ENCODE measurements around the gene ADGRG1.
"Not testable (repeated sequence)": the region's sequence is repeated elsewhere in the genome, so short reads cannot be mapped to it uniquely, and the experiment has no call there.

Gene ADGRG1

DNA sequence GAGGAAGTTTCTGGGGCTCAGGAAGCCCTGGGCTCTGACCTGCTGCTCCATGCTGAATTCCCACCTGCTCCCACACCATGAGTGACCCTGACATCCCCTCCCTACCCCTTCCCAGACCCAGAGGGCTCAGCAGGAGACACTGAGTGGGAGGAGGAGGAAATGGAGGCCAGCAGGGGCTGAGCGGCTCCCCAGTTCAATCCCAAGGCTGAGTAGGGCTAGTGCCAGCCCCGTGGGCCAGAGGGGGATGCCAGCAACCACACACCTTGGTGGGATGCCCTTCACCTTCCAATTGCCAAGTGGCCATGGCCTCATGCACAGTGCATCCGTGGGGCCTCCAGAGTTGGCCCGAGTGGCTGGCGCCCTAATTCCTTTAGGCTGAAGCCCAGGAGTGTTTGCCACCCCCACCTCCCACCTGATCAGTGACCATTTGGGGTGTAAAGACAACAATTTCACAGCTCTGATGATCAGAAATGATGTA lies 38.7 kb downstream of the ADGRG1 start:
- Mint-ChIP-seq H3K4me3 (no peak overlapping the region), H3K27ac (ENCODE audit: low read depth) (no peak overlapping the region), H3K27me3 (no peaks in the 10 kb centered on the region), H3K36me3 (ENCODE audit: insufficient read depth) (peaks cover 13% of the 10 kb centered on the region), H3K4me1 (peaks cover 11% of the 10 kb centered on the region), H3K9me3 (no peaks in the 10 kb centered on the region)
- DNase-seq (ENCODE audit: low spot score in 2 of 2) (no peak), ATAC-seq (replicated peaks; ENCODE audit: extremely low read depth, poor library complexity, severe bottlenecking) (no peak)

DNA sequence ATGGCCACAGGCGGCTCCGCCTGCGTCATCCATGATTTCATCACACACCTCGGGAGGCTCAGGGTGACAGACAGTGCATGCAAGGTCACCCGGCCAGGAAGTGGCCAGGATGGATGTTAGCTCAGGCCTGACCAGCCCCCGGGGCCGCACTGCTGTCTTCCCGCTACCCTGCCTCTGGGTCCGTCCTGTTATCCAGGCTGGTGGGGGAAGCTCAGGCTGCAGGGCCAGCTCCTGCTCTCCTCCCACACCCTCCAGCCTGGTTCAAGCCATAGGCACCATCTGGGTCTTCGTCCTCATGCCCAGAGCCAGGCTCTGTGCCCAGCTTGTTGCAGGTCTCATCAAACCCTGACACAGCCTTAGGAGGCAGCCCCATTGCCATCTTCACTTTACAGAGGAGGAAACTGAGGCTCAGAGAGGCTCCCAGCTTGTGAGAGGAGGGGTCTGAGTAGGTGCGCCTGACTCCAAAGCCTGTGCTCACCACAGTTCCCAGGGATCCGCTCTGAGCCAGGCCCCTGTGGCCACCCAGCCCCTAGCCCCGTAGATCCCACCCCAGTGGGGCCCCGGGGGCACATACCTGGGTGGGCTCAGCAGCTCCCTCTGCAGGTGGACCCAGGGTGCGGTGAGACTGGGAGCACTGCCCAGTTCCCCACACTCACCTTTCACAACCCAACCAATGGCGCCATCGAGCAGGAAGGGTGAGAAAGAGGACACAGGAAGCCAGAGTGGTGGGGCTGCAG lies 39.3 kb downstream of the ADGRG1 start:
- peaks cover 11% of the 10 kb centered on the region for H3K4me1 Mint-ChIP-seq
- no peak overlapping the region for H3K27ac Mint-ChIP-seq (ENCODE audit: low read depth)
- peak; percentile 49 for ATAC-seq (replicated peaks; ENCODE audit: extremely low read depth, poor library complexity, severe bottlenecking)
- H3K36me3 Mint-ChIP-seq (ENCODE audit: insufficient read depth) = peaks cover 7% of the 10 kb centered on the region
- DNase-seq (ENCODE audit: low spot score in 2 of 2) = no peak
- no peak overlapping the region for H3K4me3 Mint-ChIP-seq
- H3K27me3 Mint-ChIP-seq = no peaks in the 10 kb centered on the region
- no peaks in the 10 kb centered on the region for H3K9me3 Mint-ChIP-seq

GRCh38 chr16:57668263-57668571 lies 39.8 kb downstream of the ADGRG1 start, which contains the start of gene ADGRG3:
TSS of gene ADGRG3 (plus strand) at chr16:57668306. CDS start at chr16:57668348, 42 bp downstream.
- no peak for ATAC-seq (replicated peaks; ENCODE audit: extremely low read depth, poor library complexity, severe bottlenecking)
- Mint-ChIP-seq H3K9me3 (no peaks in the 10 kb centered on the region), H3K4me1 (peaks cover 11% of the 10 kb centered on the region), H3K36me3 (ENCODE audit: insufficient read depth) (peaks cover 9% of the 10 kb centered on the region), H3K27ac (ENCODE audit: low read depth) (peak within 1 kb of the TSS; percentile 75), H3K27me3 (no peaks in the 10 kb centered on the region), H3K4me3 (no peak within 1 kb of the TSS)
- DNase-seq (ENCODE audit: low spot score in 2 of 2) = no peak

DNA sequence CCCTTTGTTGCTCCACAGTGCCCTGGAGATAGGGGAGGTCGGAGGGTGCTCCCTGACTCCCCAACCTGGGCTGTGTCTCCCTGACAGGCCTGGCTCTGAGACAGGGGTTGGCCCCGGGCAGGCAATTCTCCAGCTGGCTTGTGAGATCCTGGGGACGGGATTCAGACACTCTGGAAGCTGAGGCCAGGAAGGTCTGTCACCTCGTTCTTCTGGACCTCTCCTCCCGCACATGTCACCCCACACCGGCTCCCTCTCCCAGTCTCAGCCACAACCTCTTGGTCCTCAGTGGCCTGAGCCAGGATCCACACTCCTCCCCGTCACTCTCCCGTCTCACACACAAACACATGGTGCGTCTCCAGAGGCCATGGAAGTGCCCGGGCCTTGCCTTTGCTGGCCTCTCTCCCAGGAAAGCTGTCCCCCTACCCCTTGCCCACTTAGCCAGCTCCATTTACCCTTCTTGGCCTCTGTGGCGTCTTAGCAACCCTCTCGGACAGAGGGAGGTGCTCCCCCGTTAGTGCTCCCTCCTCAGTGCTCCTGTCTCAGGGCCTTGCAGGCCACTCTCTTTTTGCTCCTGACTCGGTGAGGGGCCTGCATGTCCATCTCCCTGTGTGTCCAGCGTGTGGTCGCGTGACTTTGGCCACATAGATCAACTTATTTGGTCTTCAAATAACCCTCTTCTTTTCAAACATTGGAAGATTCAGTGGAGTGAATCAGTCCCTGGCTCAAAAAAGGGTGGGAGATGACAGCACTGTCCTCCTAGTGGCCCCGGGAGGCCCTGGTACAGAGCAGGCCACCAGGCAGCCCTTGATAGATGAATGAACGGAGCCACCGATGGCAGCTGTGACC lies 40.4 kb downstream of the ADGRG1 start:
- Mint-ChIP-seq H3K4me3 (no peak overlapping the region), H3K27ac (ENCODE audit: low read depth) (peak overlapping the region; percentile 75), H3K9me3 (no peaks in the 10 kb centered on the region), H3K4me1 (peaks cover 11% of the 10 kb centered on the region), H3K36me3 (ENCODE audit: insufficient read depth) (peaks cover 9% of the 10 kb centered on the region), H3K27me3 (no peaks in the 10 kb centered on the region)
- ATAC-seq (replicated peaks; ENCODE audit: extremely low read depth, poor library complexity, severe bottlenecking) (no peak), DNase-seq (ENCODE audit: low spot score in 2 of 2) (no peak)

GRCh38 chr16:57669476-57670162 lies 41.2 kb downstream of the ADGRG1 start:
- Mint-ChIP-seq H3K36me3 (ENCODE audit: insufficient read depth) (peaks cover 9% of the 10 kb centered on the region), H3K9me3 (no peaks in the 10 kb centered on the region), H3K4me3 (no peak overlapping the region), H3K27ac (ENCODE audit: low read depth) (peak overlapping the region; percentile 75), H3K27me3 (no peaks in the 10 kb centered on the region), H3K4me1 (peaks cover 11% of the 10 kb centered on the region)
- ATAC-seq (replicated peaks; ENCODE audit: extremely low read depth, poor library complexity, severe bottlenecking) (no peak), DNase-seq (ENCODE audit: low spot score in 2 of 2) (no peak)

GRCh38 chr16:57670196-57670595 lies 41.8 kb downstream of the ADGRG1 start:
- DNase-seq (ENCODE audit: low spot score in 2 of 2) (no peak), ATAC-seq (replicated peaks; ENCODE audit: extremely low read depth, poor library complexity, severe bottlenecking) (no peak)
- peaks cover 7% of the 10 kb centered on the region for H3K36me3 Mint-ChIP-seq (ENCODE audit: insufficient read depth)
- no peak overlapping the region for H3K27ac Mint-ChIP-seq (ENCODE audit: low read depth)
- H3K4me1 Mint-ChIP-seq = peaks cover 11% of the 10 kb centered on the region
- no peaks in the 10 kb centered on the region for H3K27me3 Mint-ChIP-seq
- H3K4me3 Mint-ChIP-seq = no peak overlapping the region
- H3K9me3 Mint-ChIP-seq = no peaks in the 10 kb centered on the region

DNA sequence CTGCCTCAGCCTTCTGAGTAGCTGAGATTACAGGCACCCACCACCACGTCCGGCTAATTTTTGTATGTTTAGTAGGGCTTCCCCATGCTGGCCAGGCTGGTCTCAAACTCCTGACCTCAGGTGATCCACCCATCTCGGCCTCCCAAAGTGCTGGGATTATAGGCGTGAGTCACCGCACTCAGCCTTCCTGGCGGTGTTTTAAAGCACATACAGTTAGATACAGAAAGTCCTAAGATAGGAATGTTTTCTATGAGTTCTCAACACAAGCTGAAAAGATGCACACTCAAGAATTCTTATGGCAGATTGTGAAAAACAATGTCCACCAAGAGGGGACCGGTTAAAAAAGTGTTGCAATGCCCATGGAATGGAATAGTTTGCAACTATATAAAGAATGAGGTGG lies 43.0 kb downstream of the ADGRG1 start:
- H3K27me3 Mint-ChIP-seq; ATAC-seq (replicated peaks; ENCODE audit: extremely low read depth, poor library complexity, severe bottlenecking): not testable (repeated sequence)

GRCh38 chr16:57672416-57672815 lies 44.0 kb downstream of the ADGRG1 start:
- Mint-ChIP-seq H3K27ac (ENCODE audit: low read depth) (no peak overlapping the region), H3K9me3 (no peaks in the 10 kb centered on the region), H3K4me3 (no peak overlapping the region), H3K27me3 (no peaks in the 10 kb centered on the region), H3K4me1 (peaks cover 11% of the 10 kb centered on the region), H3K36me3 (ENCODE audit: insufficient read depth) (peaks cover 4% of the 10 kb centered on the region)
- no peak for DNase-seq (ENCODE audit: low spot score in 2 of 2)
- ATAC-seq (replicated peaks; ENCODE audit: extremely low read depth, poor library complexity, severe bottlenecking) = no peak

More for the DNA sequence above, 43.0 kb downstream of the ADGRG1 start:
- H3K4me3 Mint-ChIP-seq; DNase-seq (ENCODE audit: low spot score in 2 of 2); H3K27ac Mint-ChIP-seq (ENCODE audit: low read depth); H3K9me3 Mint-ChIP-seq; H3K36me3 Mint-ChIP-seq (ENCODE audit: insufficient read depth): not testable (repeated sequence)
- H3K4me1 Mint-ChIP-seq = peaks cover 11% of the 10 kb centered on the region

DNA sequence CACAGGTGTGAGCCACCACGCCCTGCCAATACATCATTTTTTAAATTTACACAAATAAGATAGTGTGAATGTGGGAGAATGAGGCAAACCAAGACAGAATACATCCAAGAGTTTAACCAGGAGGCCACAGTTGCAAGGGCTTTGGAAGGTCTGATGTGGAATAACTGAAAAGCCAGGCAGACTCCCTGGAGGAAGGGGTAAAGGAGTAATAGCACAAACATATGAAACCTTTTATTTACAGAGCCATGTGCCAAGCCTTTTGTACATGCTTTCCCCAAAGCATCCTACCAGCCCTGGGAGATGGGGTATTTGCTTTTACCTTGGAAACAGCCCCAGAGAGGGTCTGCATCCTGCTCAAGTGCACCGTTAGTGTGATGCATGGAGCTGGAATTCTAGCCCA lies 44.4 kb downstream of the ADGRG1 start:
- no peak overlapping the region for H3K4me3 Mint-ChIP-seq
- no peaks in the 10 kb centered on the region for H3K9me3 Mint-ChIP-seq
- ATAC-seq (replicated peaks; ENCODE audit: extremely low read depth, poor library complexity, severe bottlenecking) (no peak), DNase-seq (ENCODE audit: low spot score in 2 of 2) (no peak)
- H3K36me3 Mint-ChIP-seq (ENCODE audit: insufficient read depth) = peaks cover 5% of the 10 kb centered on the region
- H3K27me3 Mint-ChIP-seq = no peaks in the 10 kb centered on the region
- no peak overlapping the region for H3K27ac Mint-ChIP-seq (ENCODE audit: low read depth)
- H3K4me1 Mint-ChIP-seq = peaks cover 11% of the 10 kb centered on the region

DNA sequence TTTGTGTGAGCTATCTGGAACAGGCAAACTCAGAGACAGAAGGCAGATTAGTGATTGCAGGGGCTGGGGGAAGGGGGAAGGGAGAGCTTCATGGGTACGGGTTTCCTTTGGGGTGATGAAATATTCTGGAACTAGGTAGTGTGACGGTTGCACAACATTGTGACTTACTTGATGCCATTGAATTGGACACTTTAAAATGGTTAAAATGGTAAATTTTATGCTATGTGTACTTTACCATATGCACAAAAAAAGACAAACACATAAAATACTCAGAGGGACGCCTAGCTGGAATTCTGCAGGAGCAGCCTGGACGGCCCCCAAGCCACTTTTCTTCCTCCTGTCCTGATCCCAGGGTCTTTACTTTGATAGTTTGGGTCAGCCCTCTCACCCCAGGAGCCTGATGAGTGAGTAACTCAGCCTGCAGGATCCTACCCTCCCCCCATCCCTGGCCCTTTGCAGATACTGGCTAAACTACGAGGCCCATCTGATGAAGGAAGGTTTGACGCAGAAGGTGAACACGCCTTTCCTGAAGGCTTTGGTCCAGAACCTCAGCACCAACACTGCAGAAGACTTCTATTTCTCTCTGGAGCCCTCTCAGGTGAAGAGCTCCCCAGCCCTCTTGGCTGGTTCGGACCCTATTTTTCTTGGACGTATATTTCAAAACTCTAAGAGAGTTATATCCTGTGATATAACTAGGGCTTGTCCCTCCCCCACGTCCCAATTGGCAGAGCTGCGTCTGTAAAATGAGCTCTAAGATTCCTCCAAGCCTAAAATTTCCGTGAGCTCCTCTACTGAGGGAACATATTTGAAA lies 47.5 kb downstream of the ADGRG1 start:
- DNase-seq (ENCODE audit: low spot score in 2 of 2) = no peak
- no peaks in the 10 kb centered on the region for H3K4me1 Mint-ChIP-seq
- H3K4me3 Mint-ChIP-seq = no peak overlapping the region

GRCh38 chr16:57676553-57677085 lies 48.2 kb downstream of the ADGRG1 start:
- DNase-seq (ENCODE audit: low spot score in 2 of 2) = no peak

More for the DNA sequence above, 47.5 kb downstream of the ADGRG1 start:
- no peaks in the 10 kb centered on the region for H3K9me3 Mint-ChIP-seq
- H3K27ac Mint-ChIP-seq (ENCODE audit: low read depth) = no peak overlapping the region
- no peaks in the 10 kb centered on the region for H3K27me3 Mint-ChIP-seq
- no peak for ATAC-seq (replicated peaks; ENCODE audit: extremely low read depth, poor library complexity, severe bottlenecking)
- H3K36me3 Mint-ChIP-seq (ENCODE audit: insufficient read depth) = peaks cover 3% of the 10 kb centered on the region

More at GRCh38 chr16:57676553-57677085, 48.2 kb downstream of the ADGRG1 start:
- no peaks in the 10 kb centered on the region for H3K9me3 Mint-ChIP-seq
- no peaks in the 10 kb centered on the region for H3K27me3 Mint-ChIP-seq
- peaks cover 3% of the 10 kb centered on the region for H3K36me3 Mint-ChIP-seq (ENCODE audit: insufficient read depth)
- H3K27ac Mint-ChIP-seq (ENCODE audit: low read depth) = no peak overlapping the region
- no peak for ATAC-seq (replicated peaks; ENCODE audit: extremely low read depth, poor library complexity, severe bottlenecking)
- no peaks in the 10 kb centered on the region for H3K4me1 Mint-ChIP-seq
- H3K4me3 Mint-ChIP-seq = no peak overlapping the region
